ENCODE measurements around the gene DHX38.

GRCh38 chr16:72105978-72106377 is 12.3 kb downstream of the DHX38 start:
- TF ChIP-seq CTCF (IDR thresholded peaks at IDR 0.05) = no peak
- no peak for TF ChIP-seq POLR2A (IDR thresholded peaks at IDR 0.05)
